Stomach smooth muscle (tissue), 2 donors: ENCODE measurements around the gene PSG6.
"Not testable (repeated sequence)": the region's sequence is repeated elsewhere in the genome, so short reads cannot be mapped to it uniquely, and the experiment has no call there.

ENCODE experiments used
- H3K27ac ChIP-seq: one replicate; pipeline ENCODE4 v1.7.0; 2013; ENCODE audit warnings: mild to moderate bottlenecking, low read length, inconsistent platforms
- H3K27me3 ChIP-seq, 2 donors: one replicate each; pipeline ENCODE4 v1.7.0; 2013; ENCODE audit warnings: low read length in 2 of 2; ENCODE audit not compliant: insufficient read depth in 2 of 2, control insufficient read depth in 1 of 2
- H3K36me3 ChIP-seq, 2 donors: one replicate each; pipeline ENCODE4 v1.7.0; 2013; ENCODE audit warnings: low read length in 2 of 2; ENCODE audit not compliant: control insufficient read depth in 2 of 2, insufficient read depth in 2 of 2
- H3K4me1 ChIP-seq: one replicate; pipeline ENCODE4 v1.7.0; 2013; ENCODE audit warnings: low read length; ENCODE audit not compliant: control insufficient read depth, insufficient read depth
- H3K4me3 ChIP-seq, 2 donors: one replicate each; pipeline ENCODE4 v1.7.0; 2013; ENCODE audit warnings: low read length in 2 of 2
- H3K9ac ChIP-seq, 2 donors: one replicate each; pipeline ENCODE4 v1.7.0; 2013; ENCODE audit warnings: low read length in 2 of 2, mild to moderate bottlenecking in 1 of 2
- H3K9me3 ChIP-seq, 2 donors: one replicate each; pipeline ENCODE4 v1.7.0; 2013; ENCODE audit warnings: low read length in 2 of 2; ENCODE audit not compliant: control insufficient read depth in 2 of 2
- donor health status: healthy.
- donor health status: Pancreatic carcinoma.

PSG6 gene

DNA sequence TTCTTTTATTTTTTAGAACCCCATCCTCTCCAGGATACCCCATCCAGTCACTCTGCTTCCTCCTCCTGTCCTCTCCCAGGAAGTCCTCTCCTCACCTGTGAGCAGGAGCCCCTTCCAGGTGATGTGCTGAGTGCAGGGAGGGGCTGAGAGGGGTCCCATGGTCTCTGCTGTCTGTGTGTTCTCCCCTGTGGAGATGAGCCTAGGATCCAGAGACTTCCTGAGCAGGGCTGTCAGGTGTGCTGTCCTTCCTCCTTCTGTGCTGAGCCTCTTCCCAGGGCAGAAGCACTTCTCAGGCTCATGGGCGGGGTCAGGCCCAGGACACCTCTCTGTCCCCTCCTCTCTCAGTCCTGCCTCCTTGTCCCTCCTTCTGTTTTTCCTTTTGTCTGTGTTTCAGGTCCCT is at the start of gene PSG6:
TSS of gene PSG6 (minus strand) at position 261 of the 400 bp plus-strand sequence. CDS start at position 159, 102 bp downstream.
- H3K36me3 ChIP-seq, H3K27me3 ChIP-seq, H3K4me3 ChIP-seq, H3K4me1 ChIP-seq, H3K9ac ChIP-seq, H3K9me3 ChIP-seq, H3K27ac ChIP-seq: not testable (repeated sequence)

DNA sequence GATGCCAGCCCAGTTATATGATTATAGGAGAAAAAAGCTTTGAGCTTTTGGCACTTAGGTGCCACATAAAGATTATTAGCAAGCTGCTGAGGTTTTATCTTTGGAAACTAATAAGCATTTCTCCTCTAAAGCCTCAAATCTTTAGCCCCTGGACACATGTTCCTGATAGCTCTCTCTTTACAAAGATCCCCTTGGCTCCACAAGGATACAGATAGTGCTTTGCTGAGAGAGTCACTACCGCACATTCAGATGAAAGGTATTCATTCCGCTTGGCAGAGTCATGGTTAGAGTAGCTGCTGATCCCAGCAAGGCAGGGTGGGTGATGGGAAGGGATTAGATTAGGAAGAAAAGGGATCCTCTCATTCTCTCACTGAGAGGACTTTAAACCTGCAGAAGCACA is 47.5 kb upstream of the PSG6 start:
- Histone ChIP-seq H3K4me1 (no peaks in the 10 kb centered on the region), H3K9ac (no peak overlapping the region), H3K36me3 (no peaks in the 10 kb centered on the region), H3K4me3 (no peak overlapping the region), H3K27ac (no peak overlapping the region), H3K27me3 (no peaks in the 10 kb centered on the region), H3K9me3 (no peaks in the 10 kb centered on the region)

DNA sequence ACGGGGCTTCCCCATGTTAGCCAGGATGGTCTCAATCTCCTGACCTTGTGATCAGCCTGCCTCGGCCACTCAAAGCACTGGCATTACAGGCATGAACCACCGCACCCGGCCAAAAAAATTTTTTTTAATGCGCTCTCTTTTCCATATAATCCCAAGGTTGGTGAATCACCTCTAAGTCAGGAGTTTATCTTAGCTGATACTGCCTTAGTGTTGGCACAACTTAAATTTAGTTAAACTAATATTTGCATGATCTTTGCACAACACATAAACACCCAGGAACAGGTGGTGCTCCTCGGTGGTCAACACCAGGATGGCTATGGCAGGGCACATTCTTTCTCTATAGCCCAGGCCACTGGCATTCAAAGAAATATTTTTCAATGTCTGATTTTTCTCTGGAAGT is 43.4 kb upstream of the PSG6 start:
- no peak overlapping the region for H3K9ac ChIP-seq
- no peak overlapping the region for H3K4me3 ChIP-seq
- H3K27me3 ChIP-seq: no peaks in the 10 kb centered on the region
- no peaks in the 10 kb centered on the region for H3K4me1 ChIP-seq
- no peak overlapping the region for H3K27ac ChIP-seq
- H3K36me3 ChIP-seq: no peaks in the 10 kb centered on the region
- no peaks in the 10 kb centered on the region for H3K9me3 ChIP-seq

DNA sequence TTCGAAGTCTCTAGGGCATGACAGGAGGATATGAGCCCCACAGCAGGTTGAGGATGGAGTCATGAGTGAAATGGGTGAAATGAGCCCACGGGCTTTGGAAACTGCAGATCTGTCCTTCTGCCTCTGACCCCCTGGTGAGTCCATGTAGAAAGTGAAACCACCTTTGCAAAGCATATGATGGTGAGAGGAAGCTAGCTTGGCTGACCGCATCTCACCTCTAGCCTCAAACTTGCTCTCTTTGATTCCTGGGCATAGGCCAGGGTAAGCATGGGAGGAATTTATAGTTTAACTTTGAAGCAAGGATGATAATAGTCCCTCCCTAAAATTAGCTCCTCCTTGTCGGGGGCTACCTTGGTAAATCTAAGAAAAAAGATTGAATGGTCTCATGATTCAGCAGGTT is 34.4 kb upstream of the PSG6 start:
- not testable (repeated sequence) for H3K27me3 ChIP-seq, H3K9me3 ChIP-seq, H3K27ac ChIP-seq, H3K36me3 ChIP-seq, H3K4me3 ChIP-seq, H3K4me1 ChIP-seq, H3K9ac ChIP-seq

DNA sequence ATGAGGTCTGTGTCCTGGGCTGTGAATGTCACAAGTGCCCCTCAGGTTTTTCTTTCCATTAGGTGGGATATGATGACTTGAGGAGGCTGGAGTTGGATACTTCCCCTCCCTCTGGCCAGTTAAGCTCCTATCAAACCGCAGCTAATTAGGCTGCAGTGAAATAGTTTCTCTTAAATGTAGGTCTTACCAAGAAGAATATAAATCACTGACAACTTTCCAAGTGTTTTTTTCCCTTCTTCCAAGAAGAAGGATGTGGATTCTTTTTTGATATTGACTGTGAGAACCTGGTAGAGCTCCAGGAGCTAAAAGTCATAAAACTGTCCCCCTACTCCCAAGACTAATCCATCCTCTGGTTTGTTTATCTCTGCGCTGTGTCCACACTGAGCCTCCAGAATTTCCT is 33.8 kb upstream of the PSG6 start:
- not testable (repeated sequence) for H3K9ac ChIP-seq, H3K4me3 ChIP-seq, H3K27ac ChIP-seq

DNA sequence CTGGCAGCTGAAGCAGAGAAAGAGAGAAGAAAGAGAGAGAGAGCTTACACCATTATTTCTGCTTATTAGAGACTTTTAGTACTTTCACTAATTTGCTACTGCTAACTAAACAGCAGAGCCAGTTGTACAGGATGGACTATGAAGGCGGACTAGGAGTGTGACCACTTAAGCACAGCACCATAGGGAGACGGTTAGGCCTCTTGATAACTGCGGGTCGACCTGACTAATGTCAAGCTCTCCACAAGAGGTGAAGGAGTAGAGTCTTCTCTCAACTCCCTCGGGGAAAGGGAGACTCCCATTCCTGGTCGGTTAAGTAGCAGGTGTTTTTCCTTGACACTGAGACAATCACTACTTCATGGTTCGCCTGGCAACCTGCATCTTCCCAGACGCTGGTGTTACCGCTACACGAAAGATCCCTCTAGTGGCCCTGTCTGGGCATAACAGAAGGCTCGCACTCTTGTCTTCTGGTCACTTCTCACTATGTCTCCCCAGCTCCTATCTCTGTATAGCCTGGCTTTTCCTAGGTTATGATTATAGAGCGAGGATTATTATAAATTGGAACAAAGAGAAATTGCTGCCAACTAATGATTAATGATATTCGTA is 24.6 kb upstream of the PSG6 start:
- no peak overlapping the region for H3K9ac ChIP-seq
- H3K4me3 ChIP-seq: no peak overlapping the region
- no peak overlapping the region for H3K27ac ChIP-seq
- peaks cover 0 to 2% of the 10 kb centered on the region in 2 donors for H3K27me3 ChIP-seq
- no peaks in the 10 kb centered on the region for H3K9me3 ChIP-seq
- H3K4me1 ChIP-seq: no peaks in the 10 kb centered on the region
- H3K36me3 ChIP-seq: no peaks in the 10 kb centered on the region

More for the DNA sequence above, 33.8 kb upstream of the PSG6 start:
- H3K27me3 ChIP-seq, H3K4me1 ChIP-seq, H3K9me3 ChIP-seq, H3K36me3 ChIP-seq: not testable (repeated sequence)

DNA sequence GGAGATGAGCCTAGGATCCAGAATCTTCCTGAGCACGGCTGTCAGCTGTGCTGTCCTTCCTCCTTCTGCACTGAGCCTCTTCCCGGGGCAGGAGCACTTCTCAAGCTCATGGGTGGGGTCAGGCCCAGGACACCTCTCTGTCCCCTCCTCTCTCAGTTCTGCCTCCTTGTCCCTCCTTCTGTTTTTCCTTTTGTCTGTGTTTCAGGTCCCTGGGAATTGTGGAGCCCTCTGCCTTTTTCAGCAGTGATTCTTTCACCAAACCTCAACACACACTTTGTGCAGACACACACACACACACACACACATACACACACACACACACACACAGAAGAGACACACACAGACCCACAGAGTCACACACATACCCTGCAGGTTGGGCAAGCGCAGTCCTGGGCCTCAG is 19.4 kb upstream of the PSG6 start, which contains the start of gene PSG7:
TSS of gene PSG7 (minus strand) at position 101 of the 400 bp plus-strand sequence. CDS start 131 bp downstream, outside the sequence.
- H3K27ac ChIP-seq, H3K36me3 ChIP-seq, H3K9me3 ChIP-seq, H3K27me3 ChIP-seq, H3K4me3 ChIP-seq, H3K9ac ChIP-seq, H3K4me1 ChIP-seq: not testable (repeated sequence)

DNA sequence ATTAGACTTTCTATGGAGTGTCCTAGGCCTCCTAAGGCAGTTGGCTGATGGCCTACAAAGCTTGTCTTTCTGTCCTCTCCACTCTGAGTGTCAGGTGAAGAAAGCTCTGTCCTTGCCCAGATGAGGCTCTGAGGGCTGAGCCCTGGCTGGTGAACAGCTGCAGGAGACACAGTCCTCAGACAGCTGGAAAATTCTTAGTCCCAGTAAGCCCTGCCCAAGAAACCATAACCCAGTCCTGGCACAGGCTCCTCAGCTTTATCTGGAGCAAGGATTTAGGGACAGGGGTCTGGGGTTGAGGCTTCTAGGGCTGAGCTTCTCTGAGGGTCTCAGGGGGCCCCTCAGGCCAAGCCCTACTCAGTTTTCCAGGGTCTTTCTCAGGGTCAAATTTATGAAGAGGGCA is 17.0 kb upstream of the PSG6 start:
- not testable (repeated sequence) for H3K4me3 ChIP-seq, H3K4me1 ChIP-seq, H3K9ac ChIP-seq, H3K36me3 ChIP-seq, H3K9me3 ChIP-seq, H3K27me3 ChIP-seq, H3K27ac ChIP-seq

DNA sequence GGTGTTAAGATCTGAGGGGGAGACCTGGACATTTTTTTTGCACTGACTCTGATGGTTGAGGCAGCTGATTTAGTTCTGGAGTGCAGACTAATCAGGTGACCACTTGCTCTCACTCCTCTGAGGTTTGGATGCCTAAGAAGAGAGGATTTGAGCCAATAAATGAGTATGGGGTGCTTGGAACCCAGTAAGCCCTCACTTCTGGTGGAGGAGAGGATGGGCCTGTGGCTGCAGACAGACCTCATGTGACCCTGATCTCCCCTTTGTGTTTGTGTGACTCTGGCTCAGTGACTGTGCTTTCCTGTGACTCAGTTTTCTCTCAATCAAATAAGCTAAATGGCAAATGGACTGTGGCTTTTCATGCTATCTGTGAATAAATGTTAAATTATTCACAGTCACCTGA is 16.5 kb upstream of the PSG6 start:
- H3K9ac ChIP-seq, H3K27ac ChIP-seq, H3K36me3 ChIP-seq, H3K9me3 ChIP-seq, H3K4me1 ChIP-seq, H3K27me3 ChIP-seq, H3K4me3 ChIP-seq: not testable (repeated sequence)

DNA sequence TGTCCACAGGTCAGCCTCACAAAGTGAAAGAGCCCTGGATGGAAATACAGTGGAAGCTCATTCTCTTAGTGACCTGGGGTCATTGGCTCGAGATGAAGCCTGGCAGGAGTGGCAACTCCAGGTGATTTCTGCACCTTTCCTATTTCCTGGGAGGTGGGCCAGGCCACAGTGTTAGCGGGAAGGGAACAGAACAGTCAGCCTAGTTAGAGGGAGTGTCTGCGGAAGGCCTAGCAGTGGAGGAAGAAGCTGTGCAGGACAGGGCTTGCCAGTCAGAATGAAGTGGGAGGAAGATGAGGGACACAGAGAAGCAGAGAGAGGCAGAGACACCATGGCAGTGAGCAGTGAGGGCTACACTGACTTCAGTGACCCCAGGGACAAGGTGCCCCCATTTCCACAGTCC is 15.7 kb upstream of the PSG6 start:
- H3K36me3 ChIP-seq, H3K27ac ChIP-seq, H3K9me3 ChIP-seq, H3K9ac ChIP-seq, H3K4me3 ChIP-seq, H3K4me1 ChIP-seq, H3K27me3 ChIP-seq: not testable (repeated sequence)

DNA sequence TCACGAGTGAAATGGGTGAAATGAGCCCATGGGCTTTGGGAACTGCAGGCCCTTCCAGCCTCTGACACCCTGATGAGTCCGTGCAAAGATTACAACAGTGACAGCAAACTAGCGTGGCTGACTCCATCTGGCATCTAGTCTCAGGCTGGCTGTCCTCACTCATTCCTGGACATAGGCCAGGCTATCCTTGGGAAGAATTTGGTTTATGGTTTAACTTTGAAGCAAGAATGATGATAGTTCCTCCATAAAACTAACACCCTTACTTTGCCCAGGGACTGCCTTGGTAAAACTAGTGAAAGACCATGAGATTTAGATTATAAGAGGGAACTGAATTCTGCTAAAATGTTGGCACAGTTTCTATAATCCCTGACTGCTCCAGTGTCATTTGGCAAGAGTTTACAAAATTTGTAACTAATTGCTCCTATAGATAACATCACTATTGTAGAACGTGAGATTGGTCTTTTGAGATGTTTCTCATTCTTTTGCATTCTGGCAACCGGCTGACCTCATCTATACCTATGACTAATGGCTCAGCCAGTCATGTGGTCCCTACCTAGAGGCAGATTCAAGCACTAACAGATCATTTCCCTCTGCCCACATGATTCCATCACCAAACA is 14.9 kb upstream of the PSG6 start:
- not testable (repeated sequence) for H3K4me3 ChIP-seq, H3K9me3 ChIP-seq, H3K4me1 ChIP-seq, H3K27me3 ChIP-seq, H3K9ac ChIP-seq, H3K36me3 ChIP-seq, H3K27ac ChIP-seq
